Loucy (cell line): ENCODE measurements around the gene NKAIN2.
"Not testable (repeated sequence)": the region's sequence is repeated elsewhere in the genome, so short reads cannot be mapped to it uniquely, and the experiment has no call there.

Source experiments
- H2AFZ ChIP-seq: fragments of 200-600 bp; sonication (generic); 2 replicates; pipeline ENCODE4 v1.6.0; 2016; ENCODE audit warnings: antibody characterized with exemption, mild to moderate bottlenecking, low read length, moderate library complexity
- H3F3A ChIP-seq: fragments of 200-600 bp; 2 replicates; pipeline ENCODE4 v1.6.0; 2016; ENCODE audit warnings: antibody characterized with exemption, low read depth, mild to moderate bottlenecking
- H3K27me3 ChIP-seq: fragments of 200-600 bp; sonication (generic); 2 replicates; pipeline ENCODE4 v1.6.1; 2014; ENCODE audit warnings: low read length, mild to moderate bottlenecking; ENCODE audit not compliant: insufficient read depth, poor library complexity, severe bottlenecking
- H3K36me3 ChIP-seq: fragments of 200-600 bp; sonication (generic); 2 replicates; pipeline ENCODE4 v1.6.1; 2016; ENCODE audit warnings: low read length; ENCODE audit not compliant: insufficient read depth
- H3K4me1 ChIP-seq: fragments of 200-600 bp; sonication (generic); 2 replicates; pipeline ENCODE4 v1.5.1; 2014; ENCODE audit warnings: low read length, mild to moderate bottlenecking; ENCODE audit not compliant: insufficient read depth, poor library complexity, severe bottlenecking
- H3K4me2 ChIP-seq: fragments of 200-600 bp; sonication (generic); 2 replicates; pipeline ENCODE4 v1.6.0; 2014; ENCODE audit warnings: antibody characterized with exemption, low read length, low read depth, mild to moderate bottlenecking; ENCODE audit not compliant: poor library complexity, severe bottlenecking
- H3K4me3 ChIP-seq: fragments of 200-600 bp; sonication (generic); 2 replicates; pipeline ENCODE4 v1.5.1; 2014; ENCODE audit warnings: low read length, mild to moderate bottlenecking, mixed read lengths; ENCODE audit not compliant: poor library complexity, severe bottlenecking
- H3K79me2 ChIP-seq: fragments of 200-600 bp; sonication (generic); 2 replicates; pipeline ENCODE4 v1.6.1; 2014; ENCODE audit warnings: low read length; ENCODE audit not compliant: insufficient read depth
- H3K9ac ChIP-seq: fragments of 200-600 bp; sonication (generic); 2 replicates; pipeline ENCODE4 v1.6.0; 2014; ENCODE audit warnings: mild to moderate bottlenecking, low read depth, low read length, moderate library complexity; ENCODE audit not compliant: poor library complexity, severe bottlenecking
- H3K9me2 ChIP-seq: fragments of 200-600 bp; sonication (generic); replicated peaks from 2 replicates; pipeline ENCODE4 v1.6.1; 2016; ENCODE audit warnings: low read depth, low read length, mixed read lengths
- H3K9me3 ChIP-seq: fragments of 200-600 bp; sonication (generic); 2 replicates; pipeline ENCODE4 v1.6.1; 2014; ENCODE audit warnings: mild to moderate bottlenecking, antibody characterized with exemption, low read length, low read depth; ENCODE audit not compliant: insufficient read depth
- H4K20me1 ChIP-seq: fragments of 200-600 bp; sonication (generic); 2 replicates; pipeline ENCODE4 v1.6.0; 2014; ENCODE audit warnings: antibody characterized with exemption, low read length, mild to moderate bottlenecking; ENCODE audit not compliant: insufficient read depth, poor library complexity, severe bottlenecking
- EZH2phosphoT487 ChIP-seq: fragments of 200-600 bp; IDR thresholded peaks from 2 replicates; pipeline ENCODE4 v1.6.1; 2018; ENCODE audit warnings: antibody characterized with exemption, mild to moderate bottlenecking, moderate library complexity, borderline replicate concordance
- TF ChIP-seq, protein P1 (sequence below): fragments of 200-600 bp; sonication (generic); conservative IDR thresholded peaks from 2 replicates; pipeline ENCODE4 v1.5.1; 2014; ENCODE audit warnings: mild to moderate bottlenecking, antibody characterized with exemption, low read length

NKAIN2 gene

DNA sequence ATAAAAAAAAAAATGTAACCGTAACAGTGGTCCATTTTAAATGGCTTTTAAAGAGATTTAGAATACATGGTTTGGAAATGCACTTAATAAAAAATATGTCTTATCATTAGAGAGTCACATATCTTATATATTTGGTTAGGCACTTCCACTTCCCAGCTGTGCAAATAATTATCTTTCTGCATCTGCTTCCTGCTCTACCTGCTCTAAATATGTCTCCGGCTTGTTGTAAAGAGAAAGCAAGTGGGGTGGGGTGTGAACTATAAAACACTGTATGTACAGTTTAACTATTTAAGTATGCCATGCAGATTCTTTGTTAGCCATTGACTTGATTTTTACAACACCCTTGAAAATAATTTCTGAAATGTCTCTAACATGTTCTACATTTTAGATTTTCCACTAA lies 106.3 kb downstream of the NKAIN2 start:
- H3K9ac ChIP-seq = peak overlapping the region; percentile 51

DNA sequence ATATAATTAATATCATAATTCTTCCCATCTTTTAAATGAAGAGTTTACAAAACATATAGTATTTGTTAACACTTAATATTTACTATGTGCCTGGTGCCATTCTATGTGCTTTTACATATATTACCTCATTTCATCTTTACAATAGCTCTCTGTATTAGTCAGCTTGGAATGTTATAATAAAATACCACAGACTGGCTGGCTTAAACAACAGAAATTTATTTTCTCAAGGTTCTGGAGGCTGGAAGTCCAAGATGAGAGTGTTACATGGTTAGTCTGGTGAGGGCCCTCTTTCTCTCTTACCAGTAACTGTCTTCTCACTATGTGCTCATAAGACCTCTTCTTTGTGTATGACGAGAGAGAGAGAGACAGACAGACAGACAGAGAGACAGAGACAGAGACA lies 110.2 kb downstream of the NKAIN2 start:
- H3F3A ChIP-seq = peaks cover 10% of the 10 kb centered on the region; the same call in 1 of the 2 replicates
- TF ChIP-seq, protein P1, sequence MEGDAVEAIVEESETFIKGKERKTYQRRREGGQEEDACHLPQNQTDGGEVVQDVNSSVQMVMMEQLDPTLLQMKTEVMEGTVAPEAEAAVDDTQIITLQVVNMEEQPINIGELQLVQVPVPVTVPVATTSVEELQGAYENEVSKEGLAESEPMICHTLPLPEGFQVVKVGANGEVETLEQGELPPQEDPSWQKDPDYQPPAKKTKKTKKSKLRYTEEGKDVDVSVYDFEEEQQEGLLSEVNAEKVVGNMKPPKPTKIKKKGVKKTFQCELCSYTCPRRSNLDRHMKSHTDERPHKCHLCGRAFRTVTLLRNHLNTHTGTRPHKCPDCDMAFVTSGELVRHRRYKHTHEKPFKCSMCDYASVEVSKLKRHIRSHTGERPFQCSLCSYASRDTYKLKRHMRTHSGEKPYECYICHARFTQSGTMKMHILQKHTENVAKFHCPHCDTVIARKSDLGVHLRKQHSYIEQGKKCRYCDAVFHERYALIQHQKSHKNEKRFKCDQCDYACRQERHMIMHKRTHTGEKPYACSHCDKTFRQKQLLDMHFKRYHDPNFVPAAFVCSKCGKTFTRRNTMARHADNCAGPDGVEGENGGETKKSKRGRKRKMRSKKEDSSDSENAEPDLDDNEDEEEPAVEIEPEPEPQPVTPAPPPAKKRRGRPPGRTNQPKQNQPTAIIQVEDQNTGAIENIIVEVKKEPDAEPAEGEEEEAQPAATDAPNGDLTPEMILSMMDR = no peak
- no peak for TF ChIP-seq EZH2phosphoT487
- no peaks in the 10 kb centered on the region for H3K9me3 ChIP-seq
- H3K4me1 ChIP-seq = peaks cover 39% of the 10 kb centered on the region
- no peaks in the 10 kb centered on the region for H3K9me2 ChIP-seq
- no peak overlapping the region for H3K9ac ChIP-seq
- no peaks in the 10 kb centered on the region for H3K27me3 ChIP-seq
- H2AFZ ChIP-seq = peak overlapping the region; percentile 75; the same call in 1 of the 2 replicates
- H4K20me1 ChIP-seq = no peaks in the 10 kb centered on the region
- no peak overlapping the region for H3K4me3 ChIP-seq
- no peaks in the 10 kb centered on the region for H3K79me2 ChIP-seq
- H3K4me2 ChIP-seq = no peak overlapping the region
- H3K36me3 ChIP-seq = no peaks in the 10 kb centered on the region

More for the DNA sequence above, 106.3 kb downstream of the NKAIN2 start:
- Histone ChIP-seq H2AFZ (no peak overlapping the region; the same call in 1 of the 2 replicates), H3K27me3 (no peaks in the 10 kb centered on the region), H3K4me1 (peaks cover 63% of the 10 kb centered on the region), H3F3A (peaks cover 10% of the 10 kb centered on the region; the same call in 1 of the 2 replicates), H4K20me1 (no peaks in the 10 kb centered on the region), H3K9me3 (no peaks in the 10 kb centered on the region), H3K36me3 (no peaks in the 10 kb centered on the region), H3K79me2 (no peaks in the 10 kb centered on the region), H3K4me2 (peak overlapping the region; percentile 75), H3K4me3 (peak overlapping the region; percentile 39), H3K9me2 (no peaks in the 10 kb centered on the region)
- TF ChIP-seq, protein P1 = no peak
- no peak for TF ChIP-seq EZH2phosphoT487

DNA sequence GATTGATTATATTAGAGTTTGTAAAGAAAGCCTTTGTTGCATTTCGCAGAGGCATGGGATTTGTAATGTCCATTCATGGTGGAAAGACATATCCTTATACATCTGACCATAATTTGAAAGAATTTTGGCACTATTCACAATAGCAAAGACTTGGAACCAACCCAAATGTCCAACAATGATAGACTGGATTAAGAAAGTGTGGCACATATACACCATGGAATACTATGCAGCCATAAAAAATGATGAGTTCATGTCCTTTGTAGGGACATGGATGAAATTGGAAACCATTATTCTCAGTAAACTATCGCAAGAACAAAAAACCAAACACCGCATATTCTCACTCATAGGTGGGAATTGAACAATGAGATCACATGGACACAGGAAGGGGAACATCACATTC lies 119.7 kb downstream of the NKAIN2 start:
- not testable (repeated sequence) for H3K4me3 ChIP-seq, H3K4me1 ChIP-seq, H3F3A ChIP-seq, H3K9ac ChIP-seq, H3K79me2 ChIP-seq, H2AFZ ChIP-seq, H3K9me2 ChIP-seq, H3K36me3 ChIP-seq, H4K20me1 ChIP-seq, H3K9me3 ChIP-seq, H3K4me2 ChIP-seq, H3K27me3 ChIP-seq

DNA sequence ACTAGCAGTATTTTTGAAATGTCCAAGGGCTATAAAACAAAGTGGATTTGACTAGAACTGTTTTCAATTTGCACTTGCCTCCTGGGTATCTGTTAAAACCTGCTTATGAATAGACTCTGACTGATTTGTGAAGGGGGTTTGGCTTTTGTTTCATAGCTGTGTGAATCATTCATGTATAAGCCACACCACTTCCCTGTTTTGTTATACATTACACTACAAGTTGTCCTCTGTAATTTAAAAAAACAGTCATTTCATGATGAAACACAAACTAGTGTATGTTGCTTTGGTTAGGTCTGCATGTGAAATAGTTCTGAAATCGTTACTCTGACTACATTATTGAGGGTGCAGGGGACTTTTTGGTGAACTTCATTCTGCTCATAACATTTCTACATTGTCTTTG lies 121.7 kb downstream of the NKAIN2 start:
- Histone ChIP-seq H3K4me2 (no peak overlapping the region), H3F3A (no peaks in the 10 kb centered on the region), H4K20me1 (no peaks in the 10 kb centered on the region), H3K4me3 (no peak overlapping the region), H3K36me3 (no peaks in the 10 kb centered on the region), H3K4me1 (peaks cover 8% of the 10 kb centered on the region), H3K27me3 (no peaks in the 10 kb centered on the region), H3K9me2 (no peaks in the 10 kb centered on the region), H3K9me3 (no peaks in the 10 kb centered on the region), H3K79me2 (no peaks in the 10 kb centered on the region), H3K9ac (no peak overlapping the region), H2AFZ (peak overlapping the region; percentile 66)
- TF ChIP-seq, protein P1 = no peak
- TF ChIP-seq EZH2phosphoT487 = no peak
